Skeletal muscle tissue (tissue), 4 donors: ENCODE results near the gene CEP192. TPM values are rescaled to one million over a fixed set of nuclear protein-coding genes. Genes with fewer than 3 reads are reported as not detected.
"Not testable (repeated sequence)": the region's sequence is repeated elsewhere in the genome, so short reads cannot be mapped to it uniquely, and the experiment has no call there.

Source experiments
- H3K27ac ChIP-seq: one replicate; pipeline ENCODE4 v1.7.0; 2013; ENCODE audit warnings: mild to moderate bottlenecking, low read depth, low read length, inconsistent platforms
- H3K27me3 ChIP-seq, 3 donors: one replicate each; pipeline ENCODE4 v1.7.0; 2013; ENCODE audit warnings: low read length in 3 of 3; ENCODE audit not compliant: control insufficient read depth in 3 of 3, insufficient read depth in 3 of 3
- H3K36me3 ChIP-seq, 3 donors: one replicate each; pipeline ENCODE4 v1.7.0; 2013; ENCODE audit warnings: low read length in 3 of 3; ENCODE audit not compliant: control insufficient read depth in 3 of 3, insufficient read depth in 3 of 3
- H3K4me1 ChIP-seq, 3 donors: one replicate each; pipeline ENCODE4 v1.7.0; 2013; ENCODE audit warnings: low read length in 3 of 3, mild to moderate bottlenecking in 3 of 3; ENCODE audit not compliant: control insufficient read depth in 3 of 3, insufficient read depth in 3 of 3
- H3K4me3 ChIP-seq, 3 donors: one replicate each; pipeline ENCODE4 v1.7.0; 2013; ENCODE audit warnings: low read length in 3 of 3
- H3K9ac ChIP-seq, 3 donors: one replicate each; pipeline ENCODE4 v1.7.0; 2013; ENCODE audit warnings: low read length in 3 of 3, mild to moderate bottlenecking in 3 of 3, moderate library complexity in 2 of 3, low read depth in 1 of 3
- H3K9me3 ChIP-seq, 3 donors: one replicate each; pipeline ENCODE4 v1.7.0; 2013; ENCODE audit warnings: low read length in 3 of 3; ENCODE audit not compliant: control insufficient read depth in 3 of 3
- total RNA-seq: library from RNA; depleted of rRNA; stranded (reverse); fragments of >200 nt; gene quantifications from one replicate; pipeline ENCODE4 v1.2.3, GENCODE V29; 2014
- donor health status: Osteomylitis.

CEP192 gene
- total RNA-seq, 1 donor from 2014 or later = 56.9 TPM

GRCh38 chr18:13078065-13078464 is 86.9 kb downstream of the CEP192 start:
- peaks cover 4 to 23% (median 17%) of the 10 kb centered on the region in 3 donors for H3K36me3 ChIP-seq
- H3K4me3 ChIP-seq, H3K27ac ChIP-seq, H3K4me1 ChIP-seq, H3K9me3 ChIP-seq, H3K9ac ChIP-seq, H3K27me3 ChIP-seq: not testable (repeated sequence)

GRCh38 chr18:13086906-13087305 is 95.7 kb downstream of the CEP192 start:
- H3K4me1 ChIP-seq = no peaks in the 10 kb centered on the region
- peaks cover 6 to 17% (median 10%) of the 10 kb centered on the region in 3 donors for H3K36me3 ChIP-seq
- H3K4me3 ChIP-seq = no peak overlapping the region
- no peak overlapping the region for H3K27ac ChIP-seq
- no peaks in the 10 kb centered on the region for H3K27me3 ChIP-seq
- no peak overlapping the region for H3K9ac ChIP-seq
- H3K9me3 ChIP-seq = no peaks in the 10 kb centered on the region

- Histone ChIP-seq H3K4me3 (no peak overlapping the region), H3K9me3 (no peaks in the 10 kb centered on the region), H3K27me3 (no peaks in the 10 kb centered on the region), H3K36me3 (peaks cover 21 to 60% (median 55%) of the 10 kb centered on the region in 3 donors), H3K4me1 (no peaks in the 10 kb centered on the region), H3K9ac (no peak overlapping the region), H3K27ac (no peak overlapping the region)
Measured at GRCh38 chr18:13095466-13095865, 104.3 kb downstream of the CEP192 start.

GRCh38 chr18:13096232-13096631 is 105.1 kb downstream of the CEP192 start:
- H3K27me3 ChIP-seq = no peaks in the 10 kb centered on the region
- no peak overlapping the region for H3K27ac ChIP-seq
- no peak overlapping the region for H3K4me3 ChIP-seq
- peaks cover 21 to 55% (median 54%) of the 10 kb centered on the region in 3 donors for H3K36me3 ChIP-seq
- no peak overlapping the region for H3K9ac ChIP-seq
- no peaks in the 10 kb centered on the region for H3K9me3 ChIP-seq
- H3K4me1 ChIP-seq = no peaks in the 10 kb centered on the region

- peaks cover 26 to 58% (median 56%) of the 10 kb centered on the region in 3 donors for H3K36me3 ChIP-seq
Measured at GRCh38 chr18:13096719-13097118, 105.6 kb downstream of the CEP192 start.

GRCh38 chr18:13098104-13098503 is 106.9 kb downstream of the CEP192 start:
- H3K4me1 ChIP-seq, H3K27ac ChIP-seq, H3K9ac ChIP-seq, H3K27me3 ChIP-seq, H3K4me3 ChIP-seq, H3K9me3 ChIP-seq: not testable (repeated sequence)
- H3K36me3 ChIP-seq = peaks cover 39 to 65% (median 64%) of the 10 kb centered on the region in 3 donors

More at GRCh38 chr18:13096719-13097118, 105.6 kb downstream of the CEP192 start:
- no peaks in the 10 kb centered on the region for H3K9me3 ChIP-seq
- no peaks in the 10 kb centered on the region for H3K4me1 ChIP-seq
- H3K4me3 ChIP-seq = no peak overlapping the region
- H3K9ac ChIP-seq = no peak overlapping the region
- no peaks in the 10 kb centered on the region for H3K27me3 ChIP-seq
- no peak overlapping the region for H3K27ac ChIP-seq

GRCh38 chr18:13099113-13099512 is 108.0 kb downstream of the CEP192 start:
- Histone ChIP-seq H3K27ac (no peak overlapping the region), H3K4me1 (no peaks in the 10 kb centered on the region), H3K27me3 (no peaks in the 10 kb centered on the region), H3K4me3 (no peak overlapping the region), H3K9me3 (no peaks in the 10 kb centered on the region), H3K9ac (no peak overlapping the region), H3K36me3 (peaks cover 44 to 64% (median 63%) of the 10 kb centered on the region in 3 donors)

GRCh38 chr18:13100942-13101658 is 109.9 kb downstream of the CEP192 start:
- Histone ChIP-seq H3K27ac (no peak overlapping the region), H3K36me3 (peaks cover 51 to 70% (median 65%) of the 10 kb centered on the region in 3 donors), H3K4me1 (no peaks in the 10 kb centered on the region), H3K9ac (no peak overlapping the region), H3K27me3 (no peaks in the 10 kb centered on the region), H3K4me3 (no peak overlapping the region), H3K9me3 (no peaks in the 10 kb centered on the region)

- peaks cover 50 to 69% (median 65%) of the 10 kb centered on the region in 3 donors for H3K36me3 ChIP-seq
- no peak overlapping the region for H3K9ac ChIP-seq
- no peaks in the 10 kb centered on the region for H3K4me1 ChIP-seq
- no peaks in the 10 kb centered on the region for H3K9me3 ChIP-seq
- H3K4me3 ChIP-seq = no peak overlapping the region
- H3K27ac ChIP-seq = no peak overlapping the region
- no peaks in the 10 kb centered on the region for H3K27me3 ChIP-seq
Measured at GRCh38 chr18:13101659-13102197, 110.6 kb downstream of the CEP192 start.

- Histone ChIP-seq H3K27ac (no peak overlapping the region), H3K36me3 (peaks cover 46 to 72% (median 66%) of the 10 kb centered on the region in 3 donors), H3K9ac (no peak overlapping the region), H3K4me1 (no peaks in the 10 kb centered on the region), H3K4me3 (no peak overlapping the region), H3K27me3 (no peaks in the 10 kb centered on the region), H3K9me3 (no peaks in the 10 kb centered on the region)
Measured at GRCh38 chr18:13103366-13103765, 112.2 kb downstream of the CEP192 start.
